HFFc6 (cell line): ENCODE results near the gene GABRE. TPM values are rescaled to one million over a fixed set of nuclear protein-coding genes. Genes with fewer than 3 reads are reported as not detected.

Experiments used
- DNase-seq: peaks from one replicate; pipeline ENCODE4 v3.0.0-alpha.2; 2018
- H3K27ac Mint-ChIP-seq: 2 replicates; pipeline ENCODE4 v1.8.0; 2020; ENCODE audit warnings: mild to moderate bottlenecking, mixed read lengths
- H3K27me3 Mint-ChIP-seq: 2 replicates; pipeline ENCODE4 v1.8.0; 2021; ENCODE audit warnings: mild to moderate bottlenecking, moderate library complexity, mixed read lengths; ENCODE audit not compliant: insufficient read depth
- H3K36me3 Mint-ChIP-seq: 2 replicates; pipeline ENCODE4 v1.8.0; 2021; ENCODE audit warnings: low read depth, mixed read lengths
- H3K4me1 Mint-ChIP-seq: 2 replicates; pipeline ENCODE4 v1.8.0; 2020; ENCODE audit warnings: low read depth, mixed read lengths
- H3K4me3 Mint-ChIP-seq: 2 replicates; pipeline ENCODE4 v1.8.0; 2020; ENCODE audit warnings: mild to moderate bottlenecking, moderate library complexity, mixed read lengths
- H3K9me3 Mint-ChIP-seq: 2 replicates; pipeline ENCODE4 v1.8.0; 2020; ENCODE audit warnings: mild to moderate bottlenecking, mixed read lengths
- total RNA-seq, 6 experiments: library from RNA; stranded (reverse); fragmentation: NEBNext Ultra II Directional; extraction: Animal tissue kit (Norgen Biotek cat#: 25700); gene quantifications; 2 replicates in 1 of 6; 3 replicates in 5 of 6; pipeline ENCODE4 v1.2.3, GENCODE V29; 2021
- TF ChIP-seq, protein P1 (sequence below): fragments of 200-600 bp; sonication (generic); IDR thresholded peaks from 2 replicates; pipeline ENCODE4 v1.5.0; 2021; ENCODE audit warnings: antibody characterized with exemption, mild to moderate bottlenecking

GABRE gene
- total RNA-seq, 6 experiments from 2014 or later, result 0.24 to 1.7 (median 0.71) TPM

- Mint-ChIP-seq H3K4me3 (no peak overlapping the region), H3K36me3 (no peaks in the 10 kb centered on the region), H3K27ac (no peak overlapping the region), H3K27me3 (peaks cover 2% of the 10 kb centered on the region; the same call in 1 of the 2 replicates), H3K4me1 (peaks cover 12% of the 10 kb centered on the region; the same call in 1 of the 2 replicates), H3K9me3 (no peaks in the 10 kb centered on the region)
- TF ChIP-seq, protein P1, sequence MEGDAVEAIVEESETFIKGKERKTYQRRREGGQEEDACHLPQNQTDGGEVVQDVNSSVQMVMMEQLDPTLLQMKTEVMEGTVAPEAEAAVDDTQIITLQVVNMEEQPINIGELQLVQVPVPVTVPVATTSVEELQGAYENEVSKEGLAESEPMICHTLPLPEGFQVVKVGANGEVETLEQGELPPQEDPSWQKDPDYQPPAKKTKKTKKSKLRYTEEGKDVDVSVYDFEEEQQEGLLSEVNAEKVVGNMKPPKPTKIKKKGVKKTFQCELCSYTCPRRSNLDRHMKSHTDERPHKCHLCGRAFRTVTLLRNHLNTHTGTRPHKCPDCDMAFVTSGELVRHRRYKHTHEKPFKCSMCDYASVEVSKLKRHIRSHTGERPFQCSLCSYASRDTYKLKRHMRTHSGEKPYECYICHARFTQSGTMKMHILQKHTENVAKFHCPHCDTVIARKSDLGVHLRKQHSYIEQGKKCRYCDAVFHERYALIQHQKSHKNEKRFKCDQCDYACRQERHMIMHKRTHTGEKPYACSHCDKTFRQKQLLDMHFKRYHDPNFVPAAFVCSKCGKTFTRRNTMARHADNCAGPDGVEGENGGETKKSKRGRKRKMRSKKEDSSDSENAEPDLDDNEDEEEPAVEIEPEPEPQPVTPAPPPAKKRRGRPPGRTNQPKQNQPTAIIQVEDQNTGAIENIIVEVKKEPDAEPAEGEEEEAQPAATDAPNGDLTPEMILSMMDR, result no peak
- DNase-seq, result no peak
These were observed 3.4 kb upstream of the GABRE start for GRCh38 chrX:151977923-151978322.

DNA sequence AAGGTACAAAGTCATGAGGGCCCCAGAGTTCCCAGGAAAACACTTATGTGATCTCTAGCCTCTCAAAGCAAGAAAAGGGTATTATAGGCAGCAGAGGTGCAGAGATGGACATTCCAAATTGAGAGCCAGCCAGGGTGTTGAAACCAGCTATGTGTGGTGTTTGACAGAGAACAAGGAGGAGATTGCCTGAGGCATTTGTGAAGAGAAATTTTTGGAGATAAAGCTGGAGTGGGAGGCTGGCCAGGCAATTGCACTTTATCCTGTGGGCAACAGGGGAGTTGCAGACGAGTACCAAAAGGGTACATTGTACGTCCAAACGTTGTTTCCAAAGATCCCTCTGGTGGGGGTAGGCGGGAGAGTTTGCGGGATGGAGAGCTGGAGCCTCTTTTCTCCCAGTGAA lies 2.5 kb upstream of the GABRE start:
- Mint-ChIP-seq H3K27ac (no peak overlapping the region), H3K9me3 (no peaks in the 10 kb centered on the region), H3K36me3 (no peaks in the 10 kb centered on the region), H3K4me3 (no peak overlapping the region), H3K27me3 (peaks cover 2% of the 10 kb centered on the region; the same call in 1 of the 2 replicates), H3K4me1 (peaks cover 12% of the 10 kb centered on the region; the same call in 1 of the 2 replicates)
- no peak for DNase-seq
- TF ChIP-seq, protein P1, result no peak

DNA sequence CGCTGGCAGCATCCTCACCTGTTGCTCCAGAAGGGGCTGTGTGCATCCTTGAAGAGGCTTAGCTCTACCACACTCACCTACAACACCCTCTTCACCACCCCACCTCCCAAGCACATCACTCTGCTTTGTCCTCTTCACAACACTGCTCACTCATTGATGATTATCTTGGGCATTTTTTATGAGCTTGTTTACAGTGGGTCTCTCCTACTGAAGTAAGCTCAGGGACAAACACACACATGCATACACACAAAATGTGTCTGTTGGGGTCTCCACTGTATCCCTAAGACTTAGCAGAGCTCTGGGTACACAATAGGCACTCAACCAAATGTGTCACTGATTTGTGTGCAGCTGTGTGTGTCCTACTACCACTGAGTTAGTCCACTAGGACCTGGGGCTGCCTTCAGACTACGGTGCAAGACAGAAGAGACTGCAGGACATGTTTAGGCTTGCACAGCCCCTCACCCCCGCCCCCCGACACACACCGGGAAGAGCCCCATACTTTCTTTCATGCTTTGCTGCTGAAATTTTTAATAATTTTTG lies 1.3 kb upstream of the GABRE start:
- no peak for DNase-seq
- Mint-ChIP-seq H3K9me3 (no peaks in the 10 kb centered on the region), H3K36me3 (no peaks in the 10 kb centered on the region), H3K4me1 (peaks cover 18% of the 10 kb centered on the region; the same call in 1 of the 2 replicates), H3K27me3 (peaks cover 2% of the 10 kb centered on the region; the same call in 1 of the 2 replicates), H3K4me3 (no peak overlapping the region), H3K27ac (no peak overlapping the region)
- TF ChIP-seq, protein P1, result no peak

GRCh38 chrX:151975228-151975593 lies 735 bp upstream of the GABRE start:
- TF ChIP-seq, protein P1, result no peak
- DNase-seq, result no peak
- no peaks in the 10 kb centered on the region for H3K9me3 Mint-ChIP-seq
- H3K27ac Mint-ChIP-seq, result no peak overlapping the region
- no peak overlapping the region for H3K4me3 Mint-ChIP-seq
- H3K4me1 Mint-ChIP-seq, result peaks cover 22% of the 10 kb centered on the region; the same call in 1 of the 2 replicates
- H3K36me3 Mint-ChIP-seq, result no peaks in the 10 kb centered on the region
- H3K27me3 Mint-ChIP-seq, result peaks cover 2% of the 10 kb centered on the region; the same call in 1 of the 2 replicates

GRCh38 chrX:151973851-151974335 lies 583 bp downstream of the GABRE start:
- Mint-ChIP-seq H3K4me1 (peaks cover 22% of the 10 kb centered on the region; the same call in 1 of the 2 replicates), H3K27ac (peak overlapping the region; percentile 24; the same call in 1 of the 2 replicates), H3K4me3 (peak overlapping the region; percentile 67; the same call in 1 of the 2 replicates), H3K9me3 (peaks cover under 1% of the 10 kb centered on the region; the same call in 1 of the 2 replicates), H3K27me3 (peaks cover 2% of the 10 kb centered on the region; the same call in 1 of the 2 replicates), H3K36me3 (peaks cover 3% of the 10 kb centered on the region)
- TF ChIP-seq, protein P1, result no peak
- peak; percentile 3 for DNase-seq
